Measurements from ENCODE around the gene TEX11.

DNA sequence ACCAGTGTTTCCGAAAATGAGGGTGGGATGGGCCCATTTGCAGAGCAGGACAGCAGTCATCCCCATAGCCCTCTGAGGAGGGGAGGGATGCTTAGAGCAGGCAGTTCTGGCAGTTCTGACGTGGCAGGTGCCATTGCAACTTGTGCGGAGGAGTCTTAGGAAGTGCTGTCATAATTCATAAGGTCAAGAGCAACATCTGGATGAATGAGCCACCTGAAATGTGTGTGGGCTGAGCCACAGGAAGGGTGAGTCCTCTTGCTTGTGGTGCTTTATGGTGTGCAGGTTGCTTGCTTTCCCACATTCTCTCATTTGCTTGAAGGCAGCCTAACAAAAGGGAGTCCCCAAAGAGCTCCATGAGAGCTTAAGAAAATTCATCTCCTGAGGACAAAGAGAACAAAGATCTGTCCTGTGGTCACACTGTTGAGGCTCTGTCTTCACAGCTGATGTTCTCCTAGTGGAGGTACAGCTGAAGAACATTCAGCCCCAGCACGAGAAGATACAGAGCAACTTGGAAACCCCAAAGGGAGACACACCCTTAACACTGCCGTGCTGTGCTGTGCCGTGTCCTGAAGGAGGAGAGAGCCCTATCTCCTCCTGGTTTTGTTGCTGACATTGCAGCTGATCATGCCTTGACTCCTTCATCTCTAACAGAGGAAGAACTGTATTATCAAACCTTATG lies 403.6 kb downstream of the TEX11 start:
- TF ChIP-seq, protein P1, sequence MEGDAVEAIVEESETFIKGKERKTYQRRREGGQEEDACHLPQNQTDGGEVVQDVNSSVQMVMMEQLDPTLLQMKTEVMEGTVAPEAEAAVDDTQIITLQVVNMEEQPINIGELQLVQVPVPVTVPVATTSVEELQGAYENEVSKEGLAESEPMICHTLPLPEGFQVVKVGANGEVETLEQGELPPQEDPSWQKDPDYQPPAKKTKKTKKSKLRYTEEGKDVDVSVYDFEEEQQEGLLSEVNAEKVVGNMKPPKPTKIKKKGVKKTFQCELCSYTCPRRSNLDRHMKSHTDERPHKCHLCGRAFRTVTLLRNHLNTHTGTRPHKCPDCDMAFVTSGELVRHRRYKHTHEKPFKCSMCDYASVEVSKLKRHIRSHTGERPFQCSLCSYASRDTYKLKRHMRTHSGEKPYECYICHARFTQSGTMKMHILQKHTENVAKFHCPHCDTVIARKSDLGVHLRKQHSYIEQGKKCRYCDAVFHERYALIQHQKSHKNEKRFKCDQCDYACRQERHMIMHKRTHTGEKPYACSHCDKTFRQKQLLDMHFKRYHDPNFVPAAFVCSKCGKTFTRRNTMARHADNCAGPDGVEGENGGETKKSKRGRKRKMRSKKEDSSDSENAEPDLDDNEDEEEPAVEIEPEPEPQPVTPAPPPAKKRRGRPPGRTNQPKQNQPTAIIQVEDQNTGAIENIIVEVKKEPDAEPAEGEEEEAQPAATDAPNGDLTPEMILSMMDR (conservative IDR thresholded peaks at IDR 0.05; ENCODE audit: low read depth, low read length) = no peak
- TF ChIP-seq EZH2 (IDR thresholded peaks at IDR 0.05; ENCODE audit: borderline replicate concordance, low read depth, low read length, poor library complexity, severe bottlenecking) = no peak
